Stomach (tissue), 19 donors: ENCODE measurements around the gene SLC39A13. TPM values are rescaled to one million over a fixed set of nuclear protein-coding genes. Genes with fewer than 3 reads are reported as not detected.

Experiments used
- DNase-seq, 2 donors: peaks; one replicate each; pipeline versions ENCODE4 v3.0.0 to v3.0.0-alpha.2; 2013 to 2019
- H3K27ac ChIP-seq, 5 donors: fragments of 200-600 bp in 4 of 5; sonication (generic) in 4 of 5; one replicate each; pipeline ENCODE4 v1.5.1; 2013 to 2019; ENCODE audit warnings: mild to moderate bottlenecking in 1 of 5, moderate library complexity in 1 of 5
- H3K27me3 ChIP-seq, 3 donors: fragments of 200-600 bp; sonication (generic); one replicate each; pipeline ENCODE4 v1.5.1; 2017 to 2019; ENCODE audit warnings: mixed run types in 1 of 3
- H3K36me3 ChIP-seq, 4 donors: fragments of 200-600 bp; sonication (generic); 1 replicate in 3 of 4; 2 replicates in 1 of 4; pipeline ENCODE4 v1.5.1; 2016 to 2019
- H3K4me1 ChIP-seq, 4 donors: fragments of 200-600 bp; sonication (generic); one replicate each; pipeline ENCODE4 v1.5.1; 2016 to 2019
- H3K4me3 ChIP-seq, 4 donors: fragments of 200-600 bp; sonication (generic) in 3 of 4; one replicate each; pipeline ENCODE4 v1.5.1; 2016 to 2019; ENCODE audit warnings: mild to moderate bottlenecking in 1 of 4
- H3K9me3 ChIP-seq, 4 donors: fragments of 200-600 bp; sonication (generic); one replicate each; pipeline ENCODE4 v1.5.1; 2016 to 2019
- EP300 ChIP-seq: sonication (generic); formaldehyde crosslinking; IDR thresholded peaks from one replicate; pipeline ENCODE4 v1.6.1; 2017; ENCODE audit warnings: antibody characterized with exemption
- POLR2A ChIP-seq, 4 donors: fragments of 450-650 bp; IDR thresholded peaks; one replicate each; pipeline ENCODE4 v1.6.1; 2016; ENCODE audit warnings: antibody characterized with exemption in 4 of 4, control low read depth in 2 of 4, mild to moderate bottlenecking in 1 of 4, moderate library complexity in 1 of 4
- POLR2AphosphoS5 ChIP-seq, 3 donors: sonication (generic); formaldehyde crosslinking; IDR thresholded peaks; one replicate each; pipeline ENCODE4 v1.6.1; 2016; ENCODE audit warnings: antibody characterized with exemption in 3 of 3
- WGBS, 5 donors: extraction: QIAGEN DNeasy Blood & Tissue Kit in 3 of 5; methylation state at CpG; one replicate each; pipeline versions ENCODE4 v1.1.5 to v1.1.7; 2013 to 2018; 5-methylcytosine and 5-hydroxymethylcytosine counted together
- intact Hi-C: fragments of 100-400 bp; cut with DNase I; formaldehyde crosslinking; loops from one replicate; pipeline ENCODE4 v1.15.1; 2023; ENCODE audit warnings: low total_unique reads
- long read RNA-seq, 10 donors: transcript quantifications; one replicate each; lab custom pipeline, GENCODE V29; 2026
- polyA plus RNA-seq, 3 donors: library from polyadenylated mRNA; stranded (reverse); fragments of 200-250 nt; gene quantifications; one replicate each; pipeline ENCODE4 v1.2.3, GENCODE V29; 2013
- total RNA-seq, 5 donors: library from RNA; depleted of rRNA; stranded (reverse); fragments of >200 nt; gene quantifications; one replicate each; pipeline versions ENCODE4 v1.1.0 to v1.2.3, GENCODE V29; 2014 to 2016
- TF ChIP-seq, protein P1 (sequence below), 7 experiments: fragments of 450-650 bp in 4 of 7; fragments of 200-600 bp in 3 of 7; sonication (generic) in 3 of 7; IDR thresholded peaks; one replicate each; pipeline ENCODE4 v1.5.1; 2016 to 2019; ENCODE audit warnings: antibody characterized with exemption in 7 of 7, control low read depth in 2 of 7, mild to moderate bottlenecking in 1 of 7
- donor health status: healthy with polysubstance abuse.
- donor health status: Bipolar disorder and iron deficiency.
- donor health status: healthy.

The SLC39A13 gene
- total RNA-seq = 100 to 1,000 TPM in 1 of 5 donors, 10 to 100 TPM in 3, 1 to 10 TPM in 1; 7.0 to 158 (median 24.8) TPM
- 10 to 100 TPM; 21.7 to 33.6 (median 27.1) TPM for polyA plus RNA-seq
- long read RNA-seq, donor 1, partial matches to known transcripts = 0 of 6 reads
- long read RNA-seq, donor 1, other reads (novel, unspliced or antisense) = 5 of 6 reads
- long read RNA-seq, donor 2, partial matches to known transcripts = 6 of 6 reads
- long read RNA-seq, donor 2, other reads (novel, unspliced or antisense) = 0 of 6 reads
- long read RNA-seq, donor 3, partial matches to known transcripts = 0 of 1 reads
- long read RNA-seq, donor 3, other reads (novel, unspliced or antisense) = 0 of 1 reads
- long read RNA-seq, donor 4 = 0 reads
- long read RNA-seq, donor 5, partial matches to known transcripts = 79 of 89 reads
- long read RNA-seq, donor 5, other reads (novel, unspliced or antisense) = 9 of 89 reads
- long read RNA-seq, donor 6, partial matches to known transcripts = 146 of 254 reads
- long read RNA-seq, donor 6, other reads (novel, unspliced or antisense) = 105 of 254 reads
- long read RNA-seq, donor 7, partial matches to known transcripts = 0 of 7 reads
- long read RNA-seq, donor 7, other reads (novel, unspliced or antisense) = 7 of 7 reads
- long read RNA-seq, donor 8 = 0 reads
- long read RNA-seq, donor 9, partial matches to known transcripts = 21 of 22 reads
- long read RNA-seq, donor 9, other reads (novel, unspliced or antisense) = 0 of 22 reads
- long read RNA-seq, donor 10, partial matches to known transcripts = 0 of 5 reads
- long read RNA-seq, donor 10, other reads (novel, unspliced or antisense) = 5 of 5 reads

DNA sequence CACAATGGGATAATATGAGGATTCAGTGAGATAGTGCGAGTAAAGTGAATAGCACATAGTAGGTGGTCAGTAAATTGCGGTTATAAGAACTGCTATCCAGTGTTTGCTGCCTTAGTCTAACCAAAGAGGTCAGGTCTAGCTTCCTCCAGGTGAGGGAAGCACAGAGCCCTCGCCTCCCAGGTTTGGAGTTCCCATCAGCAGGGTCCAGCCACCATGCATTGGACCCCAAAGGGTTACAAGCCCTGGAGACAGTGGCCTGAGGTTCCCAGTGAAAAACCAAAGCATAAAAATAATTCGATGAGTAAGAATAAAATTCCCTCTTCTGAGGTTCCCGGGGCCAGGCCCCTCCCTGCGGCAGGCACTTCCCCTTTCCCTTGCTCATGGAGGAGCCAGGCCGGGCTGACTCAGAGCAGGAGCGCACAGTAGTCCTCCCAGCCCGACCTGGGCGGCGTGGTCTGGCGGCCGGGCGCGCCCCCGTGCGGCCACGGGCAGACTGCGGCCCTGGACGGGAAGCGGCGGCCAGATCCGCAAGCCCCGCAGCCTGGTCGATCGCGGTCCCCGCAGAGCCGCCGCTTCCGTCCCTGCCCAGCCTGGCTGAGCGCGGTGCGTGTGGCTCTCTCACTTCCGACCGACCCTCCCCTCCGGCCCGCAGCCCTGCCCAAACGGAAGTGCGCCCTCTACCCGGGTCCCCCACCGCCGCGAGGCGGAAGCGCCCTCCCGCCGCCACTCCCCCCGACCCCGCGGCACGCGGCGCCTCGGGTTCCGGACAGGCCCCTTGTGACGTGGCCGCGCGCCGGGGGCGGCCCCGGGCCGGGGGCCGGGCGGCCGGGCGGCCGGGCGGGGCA is at the start of gene SLC39A13:
Gene SLC39A13, plus strand, starts transcription at position 845 of the 845 bp plus-strand sequence. CDS start 1,505 bp downstream, outside the sequence.
- WGBS, 5 donors = 1 to 4% (median 1%) methylated on average over 24 to 70 of the region's 70 CpGs

DNA sequence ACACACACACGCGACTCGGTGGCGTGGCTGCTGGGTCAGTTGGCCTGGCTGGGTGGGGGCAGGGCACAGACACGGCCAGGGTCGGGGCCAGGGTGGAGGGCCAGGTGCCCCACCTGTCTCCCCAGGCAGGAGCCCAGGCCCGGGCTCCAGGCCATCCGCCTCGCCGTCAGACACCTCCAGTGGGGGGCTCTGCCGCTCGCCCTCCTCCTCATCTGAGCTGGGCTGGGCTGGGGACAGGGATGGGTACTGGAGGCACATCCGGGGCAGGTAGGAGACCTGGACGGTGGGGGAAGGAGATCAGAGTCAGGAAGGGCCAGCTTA is 49.7 kb upstream of the SLC39A13 start:
- no peaks in the 10 kb centered on the region for H3K9me3 ChIP-seq
- intact Hi-C loops = no loop called here
- H3K27me3 ChIP-seq = no peaks in the 10 kb centered on the region
- 49 to 85% (median 81%) methylated on average over 4 to 14 of the region's 14 CpGs for whole genome bisulfite sequencing, 5 donors
- H3K4me3 ChIP-seq = no peak overlapping the region
- peaks cover 5 to 18% (median 14%) of the 10 kb centered on the region in 4 donors for H3K4me1 ChIP-seq
- H3K36me3 ChIP-seq = peaks cover 0 to 13% (median 0%) of the 10 kb centered on the region in 4 donors
- TF ChIP-seq POLR2A (IDR thresholded peaks at IDR 0.05) (no peak), POLR2AphosphoS5 (IDR thresholded peaks at IDR 0.05) (no peak), EP300 (no peak)
- TF ChIP-seq, protein P1, sequence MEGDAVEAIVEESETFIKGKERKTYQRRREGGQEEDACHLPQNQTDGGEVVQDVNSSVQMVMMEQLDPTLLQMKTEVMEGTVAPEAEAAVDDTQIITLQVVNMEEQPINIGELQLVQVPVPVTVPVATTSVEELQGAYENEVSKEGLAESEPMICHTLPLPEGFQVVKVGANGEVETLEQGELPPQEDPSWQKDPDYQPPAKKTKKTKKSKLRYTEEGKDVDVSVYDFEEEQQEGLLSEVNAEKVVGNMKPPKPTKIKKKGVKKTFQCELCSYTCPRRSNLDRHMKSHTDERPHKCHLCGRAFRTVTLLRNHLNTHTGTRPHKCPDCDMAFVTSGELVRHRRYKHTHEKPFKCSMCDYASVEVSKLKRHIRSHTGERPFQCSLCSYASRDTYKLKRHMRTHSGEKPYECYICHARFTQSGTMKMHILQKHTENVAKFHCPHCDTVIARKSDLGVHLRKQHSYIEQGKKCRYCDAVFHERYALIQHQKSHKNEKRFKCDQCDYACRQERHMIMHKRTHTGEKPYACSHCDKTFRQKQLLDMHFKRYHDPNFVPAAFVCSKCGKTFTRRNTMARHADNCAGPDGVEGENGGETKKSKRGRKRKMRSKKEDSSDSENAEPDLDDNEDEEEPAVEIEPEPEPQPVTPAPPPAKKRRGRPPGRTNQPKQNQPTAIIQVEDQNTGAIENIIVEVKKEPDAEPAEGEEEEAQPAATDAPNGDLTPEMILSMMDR (IDR thresholded peaks at IDR 0.05) = no peak
- no peak for DNase-seq
- H3K27ac ChIP-seq = no peak overlapping the region

More for the DNA sequence above, at the start of gene SLC39A13:
- peak within 1 kb of the TSS; percentile 93 to 97 (median 95) for H3K27ac ChIP-seq
- intact Hi-C loops = no loop called here
- H3K9me3 ChIP-seq = no peaks in the 10 kb centered on the region
- peaks cover 4 to 29% (median 26%) of the 10 kb centered on the region in 4 donors for H3K36me3 ChIP-seq
- peak within 1 kb of the TSS; percentile 74 to 85 (median 77) for H3K4me3 ChIP-seq
- TF ChIP-seq POLR2AphosphoS5 (IDR thresholded peaks at IDR 0.05) = peak; percentile 63 to 98 (median 95)
- TF ChIP-seq, protein P1 (IDR thresholded peaks at IDR 0.05) = peak in 5 of 7 experiments; percentile 38 to 88 (median 71)
- TF ChIP-seq EP300 = no peak
- peak in 1 of 4 donors; percentile 56 for TF ChIP-seq POLR2A (IDR thresholded peaks at IDR 0.05)
- peak; percentile 95 to 98 for DNase-seq
- peaks cover 27 to 50% (median 39%) of the 10 kb centered on the region in 4 donors for H3K4me1 ChIP-seq
- no peaks in the 10 kb centered on the region for H3K27me3 ChIP-seq

DNA sequence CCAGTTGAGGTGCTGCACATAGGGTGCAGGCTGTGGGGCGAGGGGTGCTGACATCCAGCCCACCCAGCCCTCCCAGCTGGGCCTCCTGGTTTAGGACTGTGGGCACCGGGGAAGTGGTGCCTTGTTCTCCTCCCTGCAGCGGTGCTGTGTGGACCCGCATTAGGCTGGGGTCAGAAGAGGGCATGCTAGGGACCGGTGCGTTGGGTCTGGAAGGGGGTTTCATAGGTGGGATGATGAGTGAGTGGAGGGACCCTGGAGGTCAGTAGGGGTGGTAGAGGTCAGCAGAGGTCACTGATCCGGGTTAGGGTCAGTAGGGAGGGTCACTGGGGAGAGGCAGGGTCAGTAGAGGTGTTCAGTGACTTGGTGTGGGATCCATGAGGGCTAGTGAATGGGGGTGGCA is 49.2 kb upstream of the SLC39A13 start:
- H3K36me3 ChIP-seq = peaks cover 0 to 13% (median 0%) of the 10 kb centered on the region in 4 donors
- DNase-seq = no peak
- H3K27ac ChIP-seq = peak overlapping the region in 1 of 5 donors; percentile 1
- H3K4me3 ChIP-seq = no peak overlapping the region
- no peaks in the 10 kb centered on the region for H3K27me3 ChIP-seq
- TF ChIP-seq, protein P1 (IDR thresholded peaks at IDR 0.05) = no peak
- TF ChIP-seq POLR2A (IDR thresholded peaks at IDR 0.05) = no peak
- no peak for TF ChIP-seq POLR2AphosphoS5 (IDR thresholded peaks at IDR 0.05)
- no peak for TF ChIP-seq EP300
- intact Hi-C loops = no loop called here
- no peaks in the 10 kb centered on the region for H3K9me3 ChIP-seq
- H3K4me1 ChIP-seq = peaks cover 5 to 18% (median 14%) of the 10 kb centered on the region in 4 donors
- WGBS, 5 donors = 74 to 84% (median 77%) methylated on average over 6 to 7 of the region's 7 CpGs
